Measurements from ENCODE around the gene CDH4. TPM values are rescaled to one million over a fixed set of nuclear protein-coding genes. Genes with fewer than 3 reads are reported as not detected.

Gene CDH4
- polyA plus RNA-seq, 2 donors, result 0.02 to 0.05 TPM

DNA sequence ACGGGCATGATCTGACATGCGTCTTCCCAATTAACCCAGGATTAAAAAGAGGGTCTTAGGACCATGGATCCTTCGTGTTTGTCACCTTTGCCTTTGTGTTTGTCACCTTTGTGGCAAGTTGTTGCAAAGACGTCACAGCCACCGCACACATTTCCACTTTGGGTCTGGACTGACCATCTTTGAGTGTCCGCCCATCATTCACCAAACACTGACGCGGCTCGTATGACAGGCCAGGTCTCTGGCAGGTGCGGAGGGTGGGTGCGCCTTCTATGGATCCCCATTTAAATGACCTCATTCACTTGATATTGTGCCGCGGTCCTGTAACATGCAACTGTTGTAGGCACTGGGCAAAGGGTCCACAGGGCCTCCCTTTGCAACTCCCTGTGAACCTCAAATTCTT lies 409.5 kb downstream of the CDH4 start:
- H3K4me1 ChIP-seq (ENCODE audit: control insufficient read depth in 2 of 2, insufficient read depth in 2 of 2, low read length in 1 of 2), result peaks cover 0 to 2% of the 10 kb centered on the region in 2 donors
- H3K9me3 ChIP-seq (ENCODE audit: control insufficient read depth in 2 of 2, insufficient read depth in 1 of 2, low read depth in 1 of 2, low read length in 1 of 2), result no peaks in the 10 kb centered on the region
- WGBS, 2 donors, result 83 to 94% methylated on average over 13 of the region's 13 CpGs
- H3K4me3 ChIP-seq (ENCODE audit: low read depth in 1 of 2, low read length in 2 of 2), result no peak overlapping the region
- no peaks in the 10 kb centered on the region for H3K36me3 ChIP-seq (ENCODE audit: control insufficient read depth in 2 of 2, insufficient read depth in 2 of 2, low read length in 1 of 2)
- no peaks in the 10 kb centered on the region for H3K27me3 ChIP-seq (ENCODE audit: control insufficient read depth in 1 of 2, insufficient read depth in 2 of 2, low read length in 2 of 2)
- no peak overlapping the region for H3K27ac ChIP-seq (ENCODE audit: low read depth in 2 of 2, low read length in 1 of 2)

DNA sequence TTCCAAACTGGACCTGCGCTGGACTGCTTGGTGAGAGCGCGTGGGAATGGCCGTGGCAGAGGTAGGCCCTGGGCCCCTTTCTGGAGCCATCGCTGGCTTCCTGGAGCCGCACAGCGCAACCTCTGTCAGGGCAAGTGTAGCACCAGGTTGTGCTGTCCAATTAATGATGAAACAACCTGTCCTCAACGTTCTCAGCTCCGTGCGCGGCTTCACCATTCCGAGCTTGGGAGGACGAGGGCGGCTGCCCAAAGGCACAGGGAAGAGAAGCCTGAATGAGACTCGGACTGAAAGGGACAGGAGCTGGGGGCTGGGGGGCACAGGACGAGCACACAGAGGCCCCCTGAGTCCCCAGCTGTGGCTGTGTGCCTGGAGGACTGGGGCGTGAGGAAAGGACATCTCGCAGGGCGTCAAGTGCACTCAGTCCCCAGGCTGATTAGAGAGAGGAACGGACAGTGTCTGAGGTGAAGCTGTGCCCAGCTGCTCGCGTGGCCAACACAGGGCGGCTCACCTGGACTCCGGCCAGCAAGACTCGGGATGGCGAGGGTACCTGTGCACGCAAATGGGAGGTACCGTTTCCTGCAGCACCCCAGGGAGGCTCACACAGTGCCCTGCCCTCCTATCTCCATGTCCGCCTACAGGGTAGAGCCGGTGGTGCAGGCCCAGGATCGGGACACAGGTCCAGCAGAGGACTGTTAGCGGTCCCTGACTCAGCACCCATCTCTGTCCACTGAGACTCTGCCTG lies 410.3 kb downstream of the CDH4 start:
- H3K27ac ChIP-seq (ENCODE audit: low read depth in 2 of 2, low read length in 1 of 2), result no peak overlapping the region
- no peaks in the 10 kb centered on the region for H3K9me3 ChIP-seq (ENCODE audit: control insufficient read depth in 2 of 2, insufficient read depth in 1 of 2, low read depth in 1 of 2, low read length in 1 of 2)
- peaks cover 2% of the 10 kb centered on the region in 2 donors for H3K4me1 ChIP-seq (ENCODE audit: control insufficient read depth in 2 of 2, insufficient read depth in 2 of 2, low read length in 1 of 2)
- H3K27me3 ChIP-seq (ENCODE audit: control insufficient read depth in 1 of 2, insufficient read depth in 2 of 2, low read length in 2 of 2), result no peaks in the 10 kb centered on the region
- no peaks in the 10 kb centered on the region for H3K36me3 ChIP-seq (ENCODE audit: control insufficient read depth in 2 of 2, insufficient read depth in 2 of 2, low read length in 1 of 2)
- 77 to 88% methylated on average over 32 of the region's 32 CpGs for WGBS, 2 donors
- no peak overlapping the region for H3K4me3 ChIP-seq (ENCODE audit: low read depth in 1 of 2, low read length in 2 of 2)

DNA sequence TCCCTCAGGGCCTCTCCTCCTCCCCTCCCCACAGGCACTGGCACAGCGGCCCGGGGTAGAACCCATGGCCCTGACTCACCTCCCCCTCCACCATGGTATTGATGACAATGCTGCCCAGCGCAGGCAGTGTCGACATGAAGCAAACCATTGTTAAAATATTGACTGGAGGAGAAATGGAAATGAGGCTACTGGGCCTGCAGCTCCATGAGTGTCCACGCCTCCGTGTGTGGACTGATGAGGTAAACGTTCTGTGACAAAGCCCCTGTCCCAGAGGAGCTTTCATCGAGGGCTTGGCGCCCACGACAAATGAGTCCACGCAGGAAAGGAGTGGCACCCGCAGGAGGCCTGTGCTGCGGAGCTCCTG lies 410.9 kb downstream of the CDH4 start:
- H3K9me3 ChIP-seq (ENCODE audit: control insufficient read depth in 2 of 2, insufficient read depth in 1 of 2, low read depth in 1 of 2, low read length in 1 of 2), result no peaks in the 10 kb centered on the region
- no peaks in the 10 kb centered on the region for H3K27me3 ChIP-seq (ENCODE audit: control insufficient read depth in 1 of 2, insufficient read depth in 2 of 2, low read length in 2 of 2)
- no peak overlapping the region for H3K4me3 ChIP-seq (ENCODE audit: low read depth in 1 of 2, low read length in 2 of 2)
- 72 to 85% methylated on average over 13 of the region's 13 CpGs for WGBS, 2 donors
- H3K27ac ChIP-seq (ENCODE audit: low read depth in 2 of 2, low read length in 1 of 2), result no peak overlapping the region
- no peaks in the 10 kb centered on the region for H3K36me3 ChIP-seq (ENCODE audit: control insufficient read depth in 2 of 2, insufficient read depth in 2 of 2, low read length in 1 of 2)
- H3K4me1 ChIP-seq (ENCODE audit: control insufficient read depth in 2 of 2, insufficient read depth in 2 of 2, low read length in 1 of 2), result peaks cover 2 to 3% of the 10 kb centered on the region in 2 donors

DNA sequence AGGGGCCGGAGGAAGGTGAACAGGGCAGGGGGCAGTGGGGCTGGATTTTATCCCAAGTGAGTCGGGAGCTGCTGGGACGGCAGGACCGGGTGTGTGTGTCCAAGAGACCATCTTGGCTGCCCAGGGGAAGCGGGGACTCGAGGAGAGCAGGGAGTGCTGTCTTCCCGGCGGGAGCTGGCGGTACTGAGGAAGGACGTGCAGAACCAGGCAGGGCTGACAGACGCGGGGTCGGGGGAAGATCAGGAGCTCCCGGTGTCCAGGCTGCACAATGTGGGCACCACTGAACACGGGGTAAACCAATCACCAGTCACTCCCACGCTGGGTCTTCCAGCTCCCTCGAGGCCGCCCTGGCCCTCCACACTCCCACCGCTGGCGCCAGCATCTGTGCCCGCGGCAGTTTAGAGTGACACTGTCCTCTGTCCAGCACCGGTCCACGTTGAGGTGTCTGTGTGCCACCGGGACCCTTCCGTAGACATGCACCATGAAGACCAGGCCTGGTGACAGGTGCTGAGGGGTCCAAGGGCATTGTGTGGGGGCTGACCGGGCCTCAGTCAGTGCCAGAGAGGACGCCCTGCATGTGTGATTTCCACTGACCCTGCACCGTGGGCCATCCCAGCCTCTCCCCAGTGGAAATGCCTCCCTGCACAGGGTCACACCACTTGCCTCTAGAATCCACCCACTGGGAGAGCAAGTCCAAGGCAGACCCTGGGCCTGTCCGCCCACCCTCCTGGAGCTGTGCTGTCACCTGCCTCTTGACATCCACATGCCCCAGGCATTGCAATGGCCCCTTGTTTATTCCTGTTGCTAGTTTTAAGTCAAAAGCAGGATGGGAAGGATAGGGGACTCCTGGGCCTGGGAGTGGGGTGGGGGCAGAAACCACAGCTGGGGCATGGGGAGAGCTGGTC lies 411.7 kb downstream of the CDH4 start:
- H3K9me3 ChIP-seq (ENCODE audit: control insufficient read depth in 2 of 2, insufficient read depth in 1 of 2, low read depth in 1 of 2, low read length in 1 of 2), result no peaks in the 10 kb centered on the region
- no peak overlapping the region for H3K27ac ChIP-seq (ENCODE audit: low read depth in 2 of 2, low read length in 1 of 2)
- H3K36me3 ChIP-seq (ENCODE audit: control insufficient read depth in 2 of 2, insufficient read depth in 2 of 2, low read length in 1 of 2), result no peaks in the 10 kb centered on the region
- no peaks in the 10 kb centered on the region for H3K27me3 ChIP-seq (ENCODE audit: control insufficient read depth in 1 of 2, insufficient read depth in 2 of 2, low read length in 2 of 2)
- 90% methylated on average over 30 of the region's 30 CpGs for WGBS, 2 donors
- H3K4me3 ChIP-seq (ENCODE audit: low read depth in 1 of 2, low read length in 2 of 2), result no peak overlapping the region
- H3K4me1 ChIP-seq (ENCODE audit: control insufficient read depth in 2 of 2, insufficient read depth in 2 of 2, low read length in 1 of 2), result peaks cover 2 to 8% of the 10 kb centered on the region in 2 donors

DNA sequence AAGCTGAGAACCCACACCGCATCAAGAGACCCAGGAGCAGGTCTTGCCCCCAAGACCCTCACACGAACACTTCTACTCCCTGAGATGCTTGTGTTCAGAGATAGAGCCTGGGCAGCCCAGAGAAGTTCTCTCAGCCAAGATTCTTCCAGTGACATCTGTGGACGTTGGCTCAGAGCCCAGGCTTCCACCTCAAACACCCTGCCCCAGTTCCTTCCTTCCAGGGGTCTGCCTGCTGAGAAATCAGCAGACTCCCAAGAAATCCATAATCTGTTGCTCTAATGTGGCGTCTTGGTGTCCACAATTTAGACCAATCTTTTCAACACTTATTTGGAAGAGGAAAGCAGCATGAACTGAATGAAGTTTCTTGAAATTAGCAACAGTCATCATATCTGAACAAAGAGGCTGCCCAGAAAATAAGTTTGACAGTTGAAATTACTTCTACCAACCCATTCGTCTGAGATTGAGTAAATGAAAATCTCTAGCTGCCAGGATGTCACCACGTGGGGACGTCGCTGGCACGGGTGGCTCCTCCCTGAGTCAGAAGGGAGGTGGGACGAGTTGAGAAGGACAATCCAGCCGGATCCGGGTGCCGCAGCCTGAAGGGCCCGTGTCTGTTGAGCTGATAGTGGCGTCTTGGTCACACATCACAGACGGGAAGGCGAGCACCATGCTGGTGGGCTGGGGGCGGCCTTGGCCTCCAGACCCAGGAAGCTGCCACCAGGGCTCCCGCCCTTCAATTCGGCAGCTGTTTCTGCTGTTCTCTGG lies 412.7 kb downstream of the CDH4 start:
- Histone ChIP-seq H3K27ac (ENCODE audit: low read depth in 2 of 2, low read length in 1 of 2) (no peak overlapping the region), H3K27me3 (ENCODE audit: control insufficient read depth in 1 of 2, insufficient read depth in 2 of 2, low read length in 2 of 2) (no peaks in the 10 kb centered on the region)
- WGBS, 2 donors, result 76 to 79% methylated on average over 20 of the region's 20 CpGs

DNA sequence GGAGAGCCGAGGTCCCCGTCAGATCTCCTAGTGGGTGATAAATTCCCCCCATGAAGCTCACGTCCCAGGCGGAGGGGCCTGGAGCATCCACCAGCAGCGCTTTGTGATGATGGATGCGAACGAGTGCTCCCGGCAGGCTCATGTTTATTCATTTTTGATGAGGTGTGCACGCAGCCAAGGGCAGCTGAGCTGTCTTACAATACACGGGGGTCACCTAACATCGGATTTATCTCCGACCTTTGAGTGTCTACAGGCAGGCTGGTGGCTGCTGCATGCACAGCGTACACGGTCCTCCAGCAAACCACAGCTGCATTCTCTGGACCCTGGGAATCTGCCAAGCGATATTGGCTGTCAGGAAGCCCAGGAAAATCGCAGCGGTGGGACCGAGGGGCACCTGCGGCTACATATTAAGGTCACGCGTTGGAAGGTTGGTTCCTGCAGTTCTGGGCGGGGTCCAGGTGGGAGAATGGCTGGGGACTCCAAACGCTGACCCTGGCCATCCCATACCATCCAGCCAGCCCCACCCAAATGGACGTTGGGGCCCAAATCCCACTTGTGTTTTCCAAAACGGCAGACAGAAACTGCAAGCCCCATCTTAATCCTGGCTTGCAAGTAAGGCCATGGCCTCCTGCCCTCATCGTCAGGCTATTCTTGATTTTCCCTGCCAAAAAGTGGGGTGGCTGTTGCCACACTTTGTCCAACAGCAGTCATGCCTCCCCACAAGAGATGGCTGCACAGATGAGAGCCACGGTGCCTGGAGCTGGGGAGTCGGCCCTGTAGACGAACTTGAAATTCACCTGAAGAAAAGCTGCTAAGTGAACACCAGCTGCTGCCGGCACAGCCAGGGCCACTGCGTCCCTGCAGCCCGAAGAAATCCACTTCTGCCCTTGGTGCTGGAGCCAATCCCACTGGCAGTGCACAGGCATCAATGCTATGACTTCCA lies 413.7 kb downstream of the CDH4 start:
- Histone ChIP-seq H3K27ac (ENCODE audit: low read depth in 2 of 2, low read length in 1 of 2) (no peak overlapping the region), H3K36me3 (ENCODE audit: control insufficient read depth in 2 of 2, insufficient read depth in 2 of 2, low read length in 1 of 2) (no peaks in the 10 kb centered on the region), H3K4me1 (ENCODE audit: control insufficient read depth in 2 of 2, insufficient read depth in 2 of 2, low read length in 1 of 2) (peaks cover 2 to 8% of the 10 kb centered on the region in 2 donors), H3K4me3 (ENCODE audit: low read depth in 1 of 2, low read length in 2 of 2) (no peak overlapping the region), H3K27me3 (ENCODE audit: control insufficient read depth in 1 of 2, insufficient read depth in 2 of 2, low read length in 2 of 2) (no peaks in the 10 kb centered on the region), H3K9me3 (ENCODE audit: control insufficient read depth in 2 of 2, insufficient read depth in 1 of 2, low read depth in 1 of 2, low read length in 1 of 2) (no peaks in the 10 kb centered on the region)
- WGBS, 2 donors, result 77 to 79% methylated on average over 32 of the region's 32 CpGs

More for the DNA sequence above, 412.7 kb downstream of the CDH4 start:
- Histone ChIP-seq H3K9me3 (ENCODE audit: control insufficient read depth in 2 of 2, insufficient read depth in 1 of 2, low read depth in 1 of 2, low read length in 1 of 2) (no peaks in the 10 kb centered on the region), H3K4me1 (ENCODE audit: control insufficient read depth in 2 of 2, insufficient read depth in 2 of 2, low read length in 1 of 2) (peaks cover 2 to 8% of the 10 kb centered on the region in 2 donors), H3K4me3 (ENCODE audit: low read depth in 1 of 2, low read length in 2 of 2) (no peak overlapping the region), H3K36me3 (ENCODE audit: control insufficient read depth in 2 of 2, insufficient read depth in 2 of 2, low read length in 1 of 2) (no peaks in the 10 kb centered on the region)

DNA sequence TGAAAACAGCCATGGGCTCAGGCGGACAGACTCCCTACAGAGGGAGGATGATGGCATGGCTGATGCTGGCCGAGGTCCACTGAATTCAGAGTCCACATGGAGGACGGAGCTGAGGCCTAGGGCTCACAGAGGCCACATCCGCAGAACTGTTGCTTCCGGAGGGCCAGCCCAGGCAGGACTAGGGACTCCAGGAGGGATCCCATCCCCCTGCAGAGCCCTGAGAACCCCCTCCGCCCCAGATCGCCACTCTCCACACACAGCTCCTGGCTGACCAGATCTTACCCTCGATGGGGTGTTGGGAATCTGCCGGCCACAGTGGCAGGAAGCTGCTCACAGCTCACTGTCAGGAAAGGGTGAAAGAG lies 414.4 kb downstream of the CDH4 start:
- WGBS, 2 donors, result 85 to 88% methylated on average over 9 of the region's 9 CpGs

DNA sequence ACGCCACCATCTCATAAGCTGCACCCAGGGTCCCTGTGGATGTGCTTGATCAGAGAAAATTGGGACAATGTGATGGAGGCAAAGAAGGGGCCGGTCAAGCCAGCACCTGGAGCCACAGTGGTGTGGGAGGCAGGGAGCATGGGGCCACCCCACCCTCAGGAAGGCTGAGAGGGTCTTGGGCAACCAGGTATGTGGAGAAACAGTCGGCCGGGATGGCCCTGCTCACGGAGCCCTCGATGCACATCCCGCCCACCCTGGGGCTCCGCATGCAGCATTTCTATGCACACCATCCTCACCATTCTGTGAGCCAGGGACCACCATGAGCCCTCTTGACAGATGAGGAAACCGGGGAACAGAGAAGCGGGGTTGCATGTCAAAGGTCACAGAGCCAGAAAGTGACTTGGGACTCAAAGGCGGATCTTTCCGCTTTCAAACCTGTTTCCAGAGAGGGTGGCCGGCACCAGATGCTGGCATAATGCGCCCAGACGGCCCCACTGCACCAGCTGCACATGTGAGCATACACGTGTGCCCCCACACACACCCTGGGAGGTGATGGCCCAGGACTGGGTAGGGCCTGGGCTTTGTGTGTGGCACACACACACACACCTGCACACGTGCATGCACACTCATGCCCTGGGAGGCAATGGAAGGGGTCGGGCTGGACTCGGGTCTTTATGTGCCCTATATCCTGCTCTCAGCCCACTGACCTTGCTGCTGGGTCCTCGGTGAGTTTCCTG lies 415.2 kb downstream of the CDH4 start:
- H3K4me3 ChIP-seq (ENCODE audit: low read depth in 1 of 2, low read length in 2 of 2), result no peak overlapping the region
- H3K27ac ChIP-seq (ENCODE audit: low read depth in 2 of 2, low read length in 1 of 2), result no peak overlapping the region
- WGBS, 2 donors, result 81% methylated on average over 20 of the region's 20 CpGs
- no peaks in the 10 kb centered on the region for H3K27me3 ChIP-seq (ENCODE audit: control insufficient read depth in 1 of 2, insufficient read depth in 2 of 2, low read length in 2 of 2)
- peaks cover 0 to 8% of the 10 kb centered on the region in 2 donors for H3K4me1 ChIP-seq (ENCODE audit: control insufficient read depth in 2 of 2, insufficient read depth in 2 of 2, low read length in 1 of 2)
- peaks cover 0 to 2% of the 10 kb centered on the region in 2 donors for H3K9me3 ChIP-seq (ENCODE audit: control insufficient read depth in 2 of 2, insufficient read depth in 1 of 2, low read depth in 1 of 2, low read length in 1 of 2)
- no peaks in the 10 kb centered on the region for H3K36me3 ChIP-seq (ENCODE audit: control insufficient read depth in 2 of 2, insufficient read depth in 2 of 2, low read length in 1 of 2)

More for the DNA sequence above, 414.4 kb downstream of the CDH4 start:
- Histone ChIP-seq H3K27ac (ENCODE audit: low read depth in 2 of 2, low read length in 1 of 2) (no peak overlapping the region), H3K36me3 (ENCODE audit: control insufficient read depth in 2 of 2, insufficient read depth in 2 of 2, low read length in 1 of 2) (no peaks in the 10 kb centered on the region), H3K4me3 (ENCODE audit: low read depth in 1 of 2, low read length in 2 of 2) (no peak overlapping the region), H3K9me3 (ENCODE audit: control insufficient read depth in 2 of 2, insufficient read depth in 1 of 2, low read depth in 1 of 2, low read length in 1 of 2) (no peaks in the 10 kb centered on the region), H3K4me1 (ENCODE audit: control insufficient read depth in 2 of 2, insufficient read depth in 2 of 2, low read length in 1 of 2) (peaks cover 0 to 8% of the 10 kb centered on the region in 2 donors), H3K27me3 (ENCODE audit: control insufficient read depth in 1 of 2, insufficient read depth in 2 of 2, low read length in 2 of 2) (no peaks in the 10 kb centered on the region)
